Measurements from ENCODE around the gene TSNAX. TPM values are rescaled to one million over a fixed set of nuclear protein-coding genes. Genes with fewer than 3 reads are reported as not detected.

TSNAX gene
- total and polyA plus RNA-seq, 2 of the 4 experiments (the other 2 are of a cell fraction) = 19.6 to 60.6 TPM

- H3K9me3 ChIP-seq (ENCODE audit: control insufficient read depth, insufficient read depth, low read length) = no peaks in the 10 kb centered on the region
- ATAC-seq (ENCODE audit: low read depth) = peak; percentile 10; the same call in 1 of the 2 replicates
- WGBS, 2 experiments (ENCODE audit: extremely low coverage in 2 of 2, insufficient read length in 1 of 2) = no CpG with 5 or more reads among the region's 1 CpG
- H3K4me1 ChIP-seq (ENCODE audit: control insufficient read depth, insufficient read depth, low read length) = peaks cover 7% of the 10 kb centered on the region
- H3K9me1 ChIP-seq (ENCODE audit: insufficient read depth, low read length) = peaks cover 4% of the 10 kb centered on the region; the same call in 1 of the 2 replicates
- H4K8ac ChIP-seq (ENCODE audit: low read depth in 2 of 2, low read length in 2 of 2) = no peak overlapping the region
- intact Hi-C loops (cut with micrococcal nuclease) (no loop called here), dilution Hi-C loops (cut with HindIII; ENCODE audit: low sequenced_read_pairs, unreplicated experiment) (no loop called here), in situ Hi-C loops (cut with MboI; ENCODE audit: low sequenced_read_pairs) (no loop called here)
- H3K18ac ChIP-seq (ENCODE audit: low read depth, low read length) = no peak overlapping the region
- peaks cover 12 to 19% of the 10 kb centered on the region in 2 experiments; a peak in 3 of 4 replicates for H3K79me1 ChIP-seq (ENCODE audit: low read depth in 1 of 2, low read length in 2 of 2)
- H3K4me2 ChIP-seq (ENCODE audit: low read depth, low read length) = no peak overlapping the region
- no peak overlapping the region for H3K14ac ChIP-seq (replicated peaks; ENCODE audit: low read depth, low read length)
- H4K91ac ChIP-seq (ENCODE audit: insufficient read depth, low read depth, low read length) = no peak overlapping the region
- no peak overlapping the region for H2AFZ ChIP-seq (replicated peaks; ENCODE audit: low read length, poor library complexity)
- no peak overlapping the region for H2BK5ac ChIP-seq (ENCODE audit: low read depth, low read length, poor library complexity, severe bottlenecking)
- H4K5ac ChIP-seq (ENCODE audit: low read depth, low read length) = no peak overlapping the region
- no peak overlapping the region for H3K4me3 ChIP-seq (ENCODE audit: insufficient read depth, low read depth, low read length)
- peaks cover 4% of the 10 kb centered on the region for H3K36me3 ChIP-seq (ENCODE audit: control insufficient read depth, insufficient read depth, low read length)
- ChIA-PET CTCF (interaction anchor here (0.5 kb wide), 1 partner anchor 70 kb away, joined by 3 read pairs; no protein-coding TSS in a partner anchor), POLR2A (ENCODE audit: unreplicated experiment) (no interaction called here)
- H4K20me1 ChIP-seq (ENCODE audit: insufficient read depth, low read length) = peaks cover 12% of the 10 kb centered on the region
- H3K56ac ChIP-seq (ENCODE audit: extremely low read depth, insufficient read depth, low read length) = no peak overlapping the region
- no peak overlapping the region for H2BK15ac ChIP-seq (ENCODE audit: low read depth, low read length)
- no peak overlapping the region for H2AK9ac ChIP-seq (replicated peaks; ENCODE audit: low read depth, low read length, poor library complexity)
- no peak overlapping the region for H2AK5ac ChIP-seq (ENCODE audit: low read depth, low read length)
- H2BK120ac ChIP-seq (ENCODE audit: low read depth, low read length) = no peak overlapping the region
- H2BK20ac ChIP-seq (ENCODE audit: low read depth, low read length) = no peak overlapping the region
- H3K9ac ChIP-seq (ENCODE audit: low read depth, low read length) = no peak overlapping the region
- peak; percentile 11 for DNase-seq
- H3K4ac ChIP-seq (ENCODE audit: low read depth, low read length) = no peak overlapping the region
- no peak overlapping the region for H3K23ac ChIP-seq (ENCODE audit: low read depth, low read length)
- no TSS peak for BruUV-seq (replicated peaks)
- TF ChIP-seq RAD21 (IDR thresholded peaks at IDR 0.05; ENCODE audit: low read length) = no peak
- no peak for TF ChIP-seq BHLHE40 (IDR thresholded peaks at IDR 0.05; ENCODE audit: low read depth, low read length)
- TF ChIP-seq CHD1 (IDR thresholded peaks at IDR 0.05; ENCODE audit: low read depth, low read length) = no peak
- TF ChIP-seq, protein P1, sequence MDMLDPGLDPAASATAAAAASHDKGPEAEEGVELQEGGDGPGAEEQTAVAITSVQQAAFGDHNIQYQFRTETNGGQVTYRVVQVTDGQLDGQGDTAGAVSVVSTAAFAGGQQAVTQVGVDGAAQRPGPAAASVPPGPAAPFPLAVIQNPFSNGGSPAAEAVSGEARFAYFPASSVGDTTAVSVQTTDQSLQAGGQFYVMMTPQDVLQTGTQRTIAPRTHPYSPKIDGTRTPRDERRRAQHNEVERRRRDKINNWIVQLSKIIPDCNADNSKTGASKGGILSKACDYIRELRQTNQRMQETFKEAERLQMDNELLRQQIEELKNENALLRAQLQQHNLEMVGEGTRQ (IDR thresholded peaks at IDR 0.05; ENCODE audit: low read depth, low read length) = no peak
- no peak for TF ChIP-seq POLR2A (IDR thresholded peaks at IDR 0.05; ENCODE audit: low read depth, low read length)
- TF ChIP-seq CEBPB (IDR thresholded peaks at IDR 0.05; ENCODE audit: low read depth, low read length) = no peak
- no peak for TF ChIP-seq RCOR1 (IDR thresholded peaks at IDR 0.05; ENCODE audit: insufficient replicate concordance, low read length)
- no peak overlapping the region for H3K27ac ChIP-seq (ENCODE audit: insufficient read depth, low read length)
- no peaks in the 10 kb centered on the region for H3K27me3 ChIP-seq (ENCODE audit: control insufficient read depth, insufficient read depth, low read length)
Observed at GRCh38 chr1:231557411-231557810, 28.9 kb downstream of the TSNAX start.

All from IMR-90 (cell line).